ENCODE measurements around the gene SCNN1A.

Gene SCNN1A

GRCh38 chr12:6384499-6385436, 9.4 kb upstream of the SCNN1A start:
- no peak for DNase-seq (ENCODE audit: low read depth in 2 of 2)

GRCh38 chr12:6383572-6384498, 8.5 kb upstream of the SCNN1A start, which contains the start of gene LTBR:
Gene LTBR, plus strand, starts transcription at chr12:6384162. Its CDS starts 197 bp downstream, at chr12:6384359.
- DNase-seq (ENCODE audit: low read depth in 2 of 2), result no peak

- no peak for DNase-seq (ENCODE audit: low read depth in 2 of 2)
These were observed 7.6 kb upstream of the SCNN1A start for GRCh38 chr12:6382982-6383381.

- no peak for DNase-seq (ENCODE audit: low read depth in 2 of 2)
These were observed 7.0 kb upstream of the SCNN1A start for GRCh38 chr12:6382371-6382770.

- DNase-seq (ENCODE audit: low read depth in 2 of 2), result no peak
These were observed 5.1 kb upstream of the SCNN1A start for GRCh38 chr12:6380141-6381121.

- no peak for DNase-seq (ENCODE audit: low read depth in 2 of 2)
These were observed 3.5 kb upstream of the SCNN1A start for GRCh38 chr12:6378709-6379472.

- DNase-seq (ENCODE audit: low read depth in 2 of 2), result no peak
These were observed 2.3 kb upstream of the SCNN1A start for GRCh38 chr12:6377667-6377994.

- DNase-seq (ENCODE audit: low read depth in 2 of 2), result no peak
These were observed 1.7 kb upstream of the SCNN1A start for GRCh38 chr12:6376870-6377666.

- DNase-seq (ENCODE audit: low read depth in 2 of 2), result no peak
These were observed 911 bp upstream of the SCNN1A start for GRCh38 chr12:6376079-6376869.

- no peak for DNase-seq (ENCODE audit: low read depth in 2 of 2)
These were observed 590 bp downstream of the SCNN1A start for GRCh38 chr12:6374786-6375160.

- no peak for DNase-seq (ENCODE audit: low read depth in 2 of 2)
These were observed 1.2 kb downstream of the SCNN1A start for GRCh38 chr12:6374028-6374785.

GRCh38 chr12:6373022-6373787, 2.2 kb downstream of the SCNN1A start:
- DNase-seq (ENCODE audit: low read depth in 2 of 2), result no peak

GRCh38 chr12:6372403-6373003, 2.9 kb downstream of the SCNN1A start:
- DNase-seq (ENCODE audit: low read depth in 2 of 2), result no peak

- DNase-seq (ENCODE audit: low read depth in 2 of 2), result no peak
These were observed 4.2 kb downstream of the SCNN1A start for GRCh38 chr12:6370994-6371754.

- DNase-seq (ENCODE audit: low read depth in 2 of 2), result no peak
These were observed 4.8 kb downstream of the SCNN1A start for GRCh38 chr12:6370576-6370935.

GRCh38 chr12:6369916-6370575, 5.3 kb downstream of the SCNN1A start:
- DNase-seq (ENCODE audit: low read depth in 2 of 2), result no peak

All from stimulated activated CD8-positive, alpha-beta memory T cell treated with anti-CD3 and anti-CD28 coated beads, Interleukin-7, amount 100 ng/mL, for 1 hour (primary cell).